NCI-H226 (cell line): Measurements from ENCODE around the gene SH3BP1.
A peak's percentile ranks its signal among the peaks of the same experiment; 100 is the strongest.
"Not testable (repeated sequence)": the region's sequence is repeated elsewhere in the genome, so short reads cannot be mapped to it uniquely, and the experiment has no call there.

Experiments
- DNase-seq: peaks from one replicate; pipeline ENCODE4 v3.0.0-alpha.2; 2015

Gene SH3BP1

GRCh38 chr22:37639070-37639760 lies at the start of gene SH3BP1:
SH3BP1 (plus strand) TSS chr22:37639669; CDS start chr22:37639788, 119 bp downstream.
- DNase-seq: no peak

GRCh38 chr22:37591081-37591480 lies 48.4 kb upstream of the SH3BP1 start:
- DNase-seq: not testable (repeated sequence)

GRCh38 chr22:37591823-37592404 lies 47.6 kb upstream of the SH3BP1 start:
- no peak for DNase-seq

GRCh38 chr22:37594237-37594636 lies 45.2 kb upstream of the SH3BP1 start:
- no peak for DNase-seq

- no peak for DNase-seq
Observed at GRCh38 chr22:37599153-37599552, 40.3 kb upstream of the SH3BP1 start.

GRCh38 chr22:37601203-37601539 lies 38.3 kb upstream of the SH3BP1 start:
- no peak for DNase-seq

- peak; percentile 76 for DNase-seq
Observed at GRCh38 chr22:37601540-37602442, 37.7 kb upstream of the SH3BP1 start.

- not testable (repeated sequence) for DNase-seq
Observed at GRCh38 chr22:37602546-37603277, 36.8 kb upstream of the SH3BP1 start.

- DNase-seq: no peak
Observed at GRCh38 chr22:37604074-37604473, 35.4 kb upstream of the SH3BP1 start.

- no peak for DNase-seq
Observed at GRCh38 chr22:37604875-37605274, 34.6 kb upstream of the SH3BP1 start.

GRCh38 chr22:37607010-37607934 lies 32.2 kb upstream of the SH3BP1 start:
- peak; percentile 56 for DNase-seq

GRCh38 chr22:37607935-37608476 lies 31.5 kb upstream of the SH3BP1 start:
- DNase-seq: peak; percentile 1

GRCh38 chr22:37608477-37609239 lies 30.8 kb upstream of the SH3BP1 start, which contains the start of gene GGA1:
GGA1 (plus strand) TSS chr22:37608834; CDS start chr22:37608861, 27 bp downstream.
- peak; percentile 90 for DNase-seq

- no peak for DNase-seq
Observed at GRCh38 chr22:37609240-37610152, 30.0 kb upstream of the SH3BP1 start.

GRCh38 chr22:37610153-37610475 lies 29.4 kb upstream of the SH3BP1 start:
- not testable (repeated sequence) for DNase-seq

- no peak for DNase-seq
Observed at GRCh38 chr22:37610480-37611129, 28.9 kb upstream of the SH3BP1 start.

GRCh38 chr22:37611207-37611606 lies 28.3 kb upstream of the SH3BP1 start:
- no peak for DNase-seq

- DNase-seq: no peak
Observed at GRCh38 chr22:37616201-37617083, 23.0 kb upstream of the SH3BP1 start.
